Activated CD4-positive, alpha-beta T cell treated with anti-CD3 and anti-CD28 coated beads, Interleukin-2, amount 50 U/mL, for 24 hours (primary cell): ENCODE measurements around the gene DGKI.
"Not testable (repeated sequence)": the region's sequence is repeated elsewhere in the genome, so short reads cannot be mapped to it uniquely, and the experiment has no call there.

Source experiments
- DNase-seq, 2 donors: peaks; one replicate each; pipeline ENCODE4 v3.0.0-alpha.2; 2020; ENCODE audit warnings: low read depth in 1 of 2, low spot score in 1 of 2

DGKI gene

GRCh38 chr7:137747359-137748031 is 99.3 kb downstream of the DGKI start:
- no peak for DNase-seq

GRCh38 chr7:137743021-137743420 is 103.8 kb downstream of the DGKI start:
- no peak for DNase-seq

GRCh38 chr7:137742051-137742450 is 104.7 kb downstream of the DGKI start:
- DNase-seq: no peak

DNA sequence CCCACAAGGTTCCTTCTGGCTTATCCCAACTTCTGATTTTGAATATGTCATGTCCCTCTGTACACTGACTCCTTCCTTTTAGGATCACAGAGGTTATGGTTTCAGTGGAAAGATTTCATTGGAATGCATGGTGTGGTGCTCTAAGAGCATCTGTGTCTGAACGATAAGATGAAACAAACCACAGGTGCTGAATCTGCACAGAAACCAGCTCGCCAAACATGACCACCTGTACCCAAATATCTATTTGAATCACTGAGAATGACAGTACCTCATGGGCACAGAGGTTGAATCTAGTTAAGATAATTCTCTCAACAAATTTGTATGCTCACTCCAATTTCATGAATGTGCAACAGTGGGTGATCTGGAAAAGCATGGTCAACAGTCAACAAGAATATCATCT is 105.3 kb downstream of the DGKI start:
- no peak for DNase-seq

- no peak for DNase-seq
Measured at GRCh38 chr7:137734221-137734620, 112.6 kb downstream of the DGKI start.

GRCh38 chr7:137732168-137732567 is 114.6 kb downstream of the DGKI start:
- no peak for DNase-seq

DNA sequence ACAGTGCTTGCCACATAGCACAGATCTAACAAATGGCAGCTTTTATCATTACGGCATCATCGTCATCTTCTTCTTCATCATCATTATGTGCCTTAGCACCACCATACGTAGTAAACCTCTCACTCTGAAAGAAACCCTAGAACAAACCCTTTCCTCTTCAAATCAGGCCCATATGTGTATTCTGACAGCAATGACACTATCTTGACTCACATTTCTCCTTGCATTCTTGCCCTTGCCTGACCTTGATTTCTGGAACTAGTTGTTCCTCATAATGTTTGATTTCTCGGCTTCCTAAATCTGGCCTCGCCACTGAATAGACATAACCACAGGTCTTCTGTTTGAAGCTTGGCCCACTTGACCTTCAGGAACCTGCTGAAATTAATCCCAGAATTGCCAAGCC is 115.3 kb downstream of the DGKI start:
- no peak for DNase-seq

DNA sequence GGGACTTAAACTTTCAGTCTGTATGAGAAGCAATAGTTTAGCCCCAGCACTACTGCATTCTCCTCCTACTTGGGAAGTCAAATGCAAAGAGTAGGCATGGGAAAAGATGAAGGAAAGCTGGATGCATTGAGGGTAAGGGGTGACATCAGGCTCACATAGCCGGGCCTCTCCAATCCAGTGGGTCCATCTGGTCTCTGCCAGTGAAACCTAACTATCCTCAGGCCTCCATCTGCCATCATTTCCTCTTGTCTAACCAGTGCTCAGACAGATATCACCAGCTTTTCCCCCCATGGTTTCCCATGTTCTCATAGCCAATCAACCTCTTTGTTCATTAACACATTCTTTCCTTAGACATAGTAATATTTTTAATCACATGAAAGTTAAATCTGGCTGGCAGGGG is 118.3 kb downstream of the DGKI start:
- DNase-seq: no peak

- DNase-seq: no peak
Measured at GRCh38 chr7:137727413-137727812, 119.4 kb downstream of the DGKI start.

DNA sequence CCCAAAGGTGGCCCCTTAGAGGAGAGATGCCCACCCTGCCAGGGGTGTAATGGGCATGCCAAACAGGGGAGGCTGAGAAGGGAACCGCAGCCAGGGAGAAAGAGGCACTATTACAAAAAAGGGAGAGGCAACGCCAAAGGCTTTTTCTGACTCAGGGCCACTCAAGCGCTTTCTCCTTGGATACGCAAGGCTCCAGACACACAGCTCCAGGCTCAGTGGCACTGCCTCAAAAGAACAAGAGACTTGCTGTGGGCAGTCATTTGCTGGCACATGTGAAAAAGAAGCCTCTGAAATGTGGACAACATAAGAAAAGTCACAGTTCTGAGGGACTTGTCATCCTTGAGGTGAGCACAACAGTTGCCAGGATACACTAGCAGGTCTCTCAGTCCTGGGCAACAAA is 128.4 kb downstream of the DGKI start:
- no peak for DNase-seq

DNA sequence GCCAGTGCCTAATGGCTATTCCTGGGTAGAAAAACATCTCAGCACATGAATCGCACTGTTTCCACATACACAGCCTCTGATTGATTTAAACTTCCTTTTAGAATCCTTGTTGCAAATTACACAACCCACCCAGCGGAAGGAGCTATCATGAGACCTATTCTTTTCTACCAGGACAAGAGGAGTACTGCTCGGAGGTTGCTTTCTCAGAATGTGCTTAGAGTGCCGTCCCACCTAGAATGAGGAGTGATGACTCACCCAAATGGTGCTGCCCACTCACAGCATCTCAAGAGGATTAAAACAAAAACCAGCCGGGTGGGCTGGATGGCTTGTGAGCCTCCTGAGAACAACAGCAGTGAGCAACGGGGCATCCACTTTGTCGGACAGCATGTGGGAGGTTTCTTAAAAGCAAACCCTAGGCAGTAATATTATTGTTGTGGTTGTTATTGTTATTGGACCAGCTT is 128.9 kb downstream of the DGKI start:
- no peak for DNase-seq

DNA sequence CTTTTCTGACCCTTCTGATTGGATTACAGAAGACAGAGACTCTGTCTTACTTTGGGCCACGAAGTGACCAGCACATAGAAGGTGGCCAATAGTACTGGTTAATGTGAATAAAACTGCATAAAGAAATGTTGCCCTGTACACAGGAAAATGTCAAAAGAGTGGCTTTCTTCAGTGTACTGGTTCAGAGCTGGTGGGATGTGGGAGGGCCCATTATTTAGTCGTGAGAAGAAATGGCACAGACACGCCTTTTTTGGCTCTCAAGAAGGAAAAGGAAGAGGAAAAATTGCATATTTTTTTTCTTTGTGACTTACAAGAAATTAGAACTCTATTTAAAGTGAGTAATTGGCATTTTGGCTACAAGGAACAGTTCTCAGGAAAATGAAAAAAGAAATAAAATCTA is 129.7 kb downstream of the DGKI start:
- DNase-seq: no peak

DNA sequence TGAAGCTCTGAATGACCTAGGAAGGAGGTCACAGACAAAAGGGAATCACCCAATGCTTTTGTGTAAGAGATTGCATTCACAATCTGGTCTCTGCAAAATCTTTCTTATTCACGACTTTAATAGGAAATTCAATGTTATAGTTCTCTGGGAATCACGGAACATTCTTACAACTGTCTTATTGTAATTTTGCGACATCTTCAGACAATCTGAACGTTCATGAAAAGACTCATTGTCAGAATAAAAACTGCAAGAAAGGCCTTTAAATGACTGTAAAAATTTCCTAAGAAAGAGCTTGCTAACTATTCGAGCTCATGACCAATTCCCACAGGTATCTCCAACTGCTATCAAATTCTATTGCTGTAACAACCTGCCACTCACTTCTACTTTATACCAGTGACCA is 130.7 kb downstream of the DGKI start:
- DNase-seq: no peak

GRCh38 chr7:137715533-137715932 is 131.2 kb downstream of the DGKI start:
- DNase-seq: no peak

GRCh38 chr7:137715121-137715520 is 131.7 kb downstream of the DGKI start:
- no peak for DNase-seq

- not testable (repeated sequence) for DNase-seq
Measured at GRCh38 chr7:137706330-137706729, 140.4 kb downstream of the DGKI start.

- no peak for DNase-seq
Measured at GRCh38 chr7:137704723-137705122, 142.1 kb downstream of the DGKI start.

DNA sequence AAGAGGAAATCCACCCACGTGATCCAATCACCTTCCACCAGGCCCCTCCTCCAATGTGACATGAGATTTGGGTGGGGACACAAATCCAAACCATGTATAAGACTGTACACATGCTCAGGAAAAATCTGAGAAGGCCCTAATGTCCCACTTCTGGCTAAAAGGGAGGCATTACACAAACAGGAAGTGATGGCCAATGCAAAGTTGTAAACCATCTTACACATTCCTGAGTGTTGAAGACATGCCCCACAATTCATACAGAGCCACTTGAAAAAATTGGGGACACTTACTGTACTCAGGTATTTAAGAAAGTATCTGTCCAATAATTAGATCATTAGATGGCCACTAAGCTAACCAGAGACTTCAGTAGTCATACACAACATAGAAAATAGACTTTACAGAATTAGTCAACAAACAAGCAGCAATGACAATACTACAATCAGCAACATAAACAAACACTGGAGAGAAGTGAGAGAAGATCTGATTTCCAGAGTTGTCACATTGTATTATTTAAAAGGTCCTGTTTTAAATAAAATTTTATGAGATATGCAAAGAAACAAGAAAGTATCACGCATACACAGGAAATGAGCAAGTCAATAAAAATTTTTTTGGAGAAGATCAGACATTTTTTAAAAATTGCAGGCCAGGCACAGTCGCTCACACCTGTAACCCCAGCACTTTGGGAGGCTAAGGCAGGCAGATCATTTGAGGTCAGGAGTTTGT is 143.3 kb downstream of the DGKI start:
- no peak for DNase-seq

GRCh38 chr7:137696988-137697387 is 149.8 kb downstream of the DGKI start:
- DNase-seq: no peak

DNA sequence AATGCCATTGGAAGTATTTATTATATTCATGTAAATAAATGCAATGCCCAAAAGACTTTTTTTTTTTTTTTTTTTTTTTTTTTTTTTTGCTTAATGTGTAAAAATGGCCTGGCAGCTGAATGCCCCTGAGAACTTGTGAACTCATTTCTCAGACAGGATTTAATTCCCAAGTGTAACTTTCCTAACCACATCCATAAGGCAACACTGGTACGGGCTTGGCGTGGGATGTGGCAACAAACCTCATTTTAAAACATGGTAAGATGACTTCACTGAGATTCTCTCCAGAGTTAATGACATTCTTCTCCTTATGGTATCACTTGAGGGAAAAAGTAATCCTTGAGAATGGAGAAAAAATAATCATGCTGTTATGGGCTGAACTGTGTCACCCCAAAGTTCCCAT is 150.4 kb downstream of the DGKI start:
- DNase-seq: no peak

DNA sequence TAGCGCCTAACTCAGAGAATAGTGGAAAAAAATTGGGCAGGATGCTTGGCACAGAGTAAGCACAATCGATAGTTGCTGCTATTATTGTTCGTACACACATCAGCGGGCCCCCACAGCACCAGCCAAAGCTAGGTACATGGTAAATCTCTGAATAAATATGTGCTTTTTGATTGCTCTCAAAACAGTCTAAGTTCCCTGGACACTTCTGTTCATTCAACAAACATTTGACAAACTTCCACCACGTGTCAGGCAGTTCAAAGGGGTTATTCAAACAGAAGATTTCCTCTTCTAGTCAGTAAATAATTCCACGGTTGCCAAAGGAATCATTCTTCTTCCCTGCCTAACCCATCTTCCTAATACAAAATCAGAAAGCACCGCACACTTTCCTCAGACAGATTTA is 150.8 kb downstream of the DGKI start:
- no peak for DNase-seq

DNA sequence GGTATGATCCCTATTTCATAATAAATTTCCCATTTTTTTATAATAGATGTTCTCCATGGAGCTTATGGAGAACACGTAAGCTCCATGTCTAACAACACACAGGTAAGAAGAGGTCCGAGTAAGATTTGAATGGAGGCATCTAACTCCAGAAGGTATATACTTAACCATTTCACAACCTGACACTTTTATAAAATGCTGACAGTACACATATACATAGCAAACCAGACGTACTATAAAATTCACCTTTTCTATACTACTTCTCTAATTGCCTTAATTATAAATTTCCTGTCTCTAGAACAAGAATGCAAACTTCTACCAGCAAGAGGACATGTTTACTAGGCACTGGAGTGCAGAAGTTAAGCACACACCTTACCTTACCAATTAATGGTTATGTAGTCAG is 151.3 kb downstream of the DGKI start:
- no peak for DNase-seq

GRCh38 chr7:137694405-137694804 is 152.4 kb downstream of the DGKI start:
- no peak for DNase-seq
